Epithelial cell of umbilical artery (primary cell): ENCODE measurements around the gene SLC35D2. TPM values are rescaled to one million over a fixed set of nuclear protein-coding genes. Genes with fewer than 3 reads are reported as not detected.

Experiments
- total RNA-seq: library from RNA; depleted of rRNA; stranded (reverse); fragments of >200 nt; gene quantifications from 2 replicates; pipeline ENCODE4 v1.2.3, GENCODE V29; 2014

The SLC35D2 gene
- 17.2 and 23.4 TPM in 2 replicates for total RNA-seq

GRCh38 chr9:96383165-96383942 lies at the start of gene SLC35D2:
SLC35D2 (minus strand) TSS chr9:96383711; CDS start chr9:96383634, 77 bp downstream.

GRCh38 chr9:96418083-96418919 lies 34.8 kb upstream of the SLC35D2 start, which contains the start of gene ZNF367:
ZNF367 (minus strand) TSS chr9:96418370; CDS start chr9:96418032, 338 bp downstream.

GRCh38 chr9:96302021-96302420 lies 81.5 kb downstream of the SLC35D2 start, which contains the start of gene HSD17B3:
HSD17B3 (minus strand) TSS chr9:96302176; CDS start chr9:96302104, 72 bp downstream.

Other genes starting within 250 kb of the SLC35D2 start
- not detected in 2 replicates for gene HSD17B3, start 81.5 kb downstream of the SLC35D2 start, total RNA-seq
- gene ZNF367, start 34.7 kb upstream of the SLC35D2 start, total RNA-seq: 4.9 and 6.7 TPM in 2 replicates
- 7.1 and 7.8 TPM in 2 replicates for gene HABP4, start 66.5 kb upstream of the SLC35D2 start, total RNA-seq
- gene CDC14B, start 236.1 kb upstream of the SLC35D2 start, total RNA-seq: 1.6 and 2.4 TPM in 2 replicates